NB4 (cell line): Measurements from ENCODE around the gene LMOD1.

ENCODE experiments used
- MYC ChIP-seq: IDR thresholded peaks from 2 replicates; pipeline ENCODE4 v1.6.1; 2011; ENCODE audit warnings: low read depth, low read length
- POLR2A ChIP-seq: IDR thresholded peaks from 2 replicates; pipeline ENCODE4 v1.6.1; 2011; ENCODE audit warnings: mild to moderate bottlenecking; ENCODE audit not compliant: insufficient read length; ENCODE audit errors: extremely low read depth
- TF ChIP-seq, protein P1 (sequence below): IDR thresholded peaks from one replicate; pipeline ENCODE4 v1.5.1; 2012; ENCODE audit warnings: low read depth, low read length
- TF ChIP-seq, protein P2 (sequence below): IDR thresholded peaks from 2 replicates; pipeline ENCODE4 v1.6.1; 2011; ENCODE audit warnings: low read depth, low read length

DNA sequence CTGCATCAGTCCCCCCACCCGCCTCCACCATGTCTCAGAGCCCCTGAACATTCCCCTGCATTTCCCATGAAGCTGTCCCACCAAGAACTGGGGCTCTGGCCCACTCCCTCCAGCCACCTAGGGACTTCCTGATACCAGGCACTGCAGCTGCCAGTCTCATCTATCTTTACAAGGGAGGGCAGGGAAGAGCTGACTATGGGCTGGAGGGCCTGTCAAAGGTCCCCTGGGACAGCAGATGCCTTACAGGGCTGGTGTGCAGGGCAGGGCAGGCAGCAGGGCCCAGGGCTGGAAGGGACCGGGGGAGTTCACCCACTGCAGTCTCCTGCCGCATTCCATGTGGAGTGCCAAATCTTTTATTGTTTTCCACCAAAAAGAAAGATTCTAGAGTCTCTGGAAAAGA, 40.0 kb downstream of the LMOD1 start:
- TF ChIP-seq, protein P1, sequence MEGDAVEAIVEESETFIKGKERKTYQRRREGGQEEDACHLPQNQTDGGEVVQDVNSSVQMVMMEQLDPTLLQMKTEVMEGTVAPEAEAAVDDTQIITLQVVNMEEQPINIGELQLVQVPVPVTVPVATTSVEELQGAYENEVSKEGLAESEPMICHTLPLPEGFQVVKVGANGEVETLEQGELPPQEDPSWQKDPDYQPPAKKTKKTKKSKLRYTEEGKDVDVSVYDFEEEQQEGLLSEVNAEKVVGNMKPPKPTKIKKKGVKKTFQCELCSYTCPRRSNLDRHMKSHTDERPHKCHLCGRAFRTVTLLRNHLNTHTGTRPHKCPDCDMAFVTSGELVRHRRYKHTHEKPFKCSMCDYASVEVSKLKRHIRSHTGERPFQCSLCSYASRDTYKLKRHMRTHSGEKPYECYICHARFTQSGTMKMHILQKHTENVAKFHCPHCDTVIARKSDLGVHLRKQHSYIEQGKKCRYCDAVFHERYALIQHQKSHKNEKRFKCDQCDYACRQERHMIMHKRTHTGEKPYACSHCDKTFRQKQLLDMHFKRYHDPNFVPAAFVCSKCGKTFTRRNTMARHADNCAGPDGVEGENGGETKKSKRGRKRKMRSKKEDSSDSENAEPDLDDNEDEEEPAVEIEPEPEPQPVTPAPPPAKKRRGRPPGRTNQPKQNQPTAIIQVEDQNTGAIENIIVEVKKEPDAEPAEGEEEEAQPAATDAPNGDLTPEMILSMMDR = no peak
- no peak for TF ChIP-seq POLR2A
- TF ChIP-seq MYC = no peak
- TF ChIP-seq, protein P2, sequence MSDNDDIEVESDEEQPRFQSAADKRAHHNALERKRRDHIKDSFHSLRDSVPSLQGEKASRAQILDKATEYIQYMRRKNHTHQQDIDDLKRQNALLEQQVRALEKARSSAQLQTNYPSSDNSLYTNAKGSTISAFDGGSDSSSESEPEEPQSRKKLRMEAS = no peak
